ENCODE results near the gene MSRB3.

DNA sequence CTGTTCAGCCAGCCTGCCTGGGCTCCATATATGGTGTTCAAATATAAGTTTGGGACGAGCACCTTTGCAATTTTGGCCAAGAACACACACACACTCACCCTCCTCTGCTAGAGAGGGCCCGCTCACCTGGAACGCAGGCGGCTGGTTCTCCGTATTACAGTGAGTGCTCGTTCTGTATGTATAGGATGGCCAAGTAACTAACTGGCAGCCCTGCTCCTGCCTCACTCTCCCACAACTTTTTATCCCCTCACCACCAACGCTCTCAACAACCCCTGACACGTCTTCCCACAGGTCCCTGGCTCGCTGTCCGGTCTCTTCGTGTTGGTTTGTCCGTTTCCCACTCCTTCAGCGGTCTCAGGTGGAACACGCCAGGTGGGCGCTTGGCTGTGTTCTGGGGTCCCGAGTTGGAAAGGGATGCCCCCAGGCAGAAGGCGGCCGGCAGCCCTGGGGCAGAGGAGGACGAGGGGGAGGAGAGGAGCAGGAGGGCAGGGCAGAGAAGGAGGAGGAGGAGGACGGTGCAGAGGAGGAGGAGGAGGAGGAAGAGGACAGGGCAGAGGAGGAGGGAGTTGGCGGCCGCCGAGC, 398 bp upstream of the MSRB3 start:
- TF ChIP-seq POLR2AphosphoS5 (IDR thresholded peaks at IDR 0.05; ENCODE audit: borderline replicate concordance, low read depth, low read length): no peak
- TF ChIP-seq EZH2 (IDR thresholded peaks at IDR 0.05): no peak
